ENCODE data around the gene MKLN1. TPM values are rescaled to one million over a fixed set of nuclear protein-coding genes. Genes with fewer than 3 reads are reported as not detected.

The MKLN1 gene
- polyA plus RNA-seq, 1 donor from 2014 or later = 15.9 TPM

DNA sequence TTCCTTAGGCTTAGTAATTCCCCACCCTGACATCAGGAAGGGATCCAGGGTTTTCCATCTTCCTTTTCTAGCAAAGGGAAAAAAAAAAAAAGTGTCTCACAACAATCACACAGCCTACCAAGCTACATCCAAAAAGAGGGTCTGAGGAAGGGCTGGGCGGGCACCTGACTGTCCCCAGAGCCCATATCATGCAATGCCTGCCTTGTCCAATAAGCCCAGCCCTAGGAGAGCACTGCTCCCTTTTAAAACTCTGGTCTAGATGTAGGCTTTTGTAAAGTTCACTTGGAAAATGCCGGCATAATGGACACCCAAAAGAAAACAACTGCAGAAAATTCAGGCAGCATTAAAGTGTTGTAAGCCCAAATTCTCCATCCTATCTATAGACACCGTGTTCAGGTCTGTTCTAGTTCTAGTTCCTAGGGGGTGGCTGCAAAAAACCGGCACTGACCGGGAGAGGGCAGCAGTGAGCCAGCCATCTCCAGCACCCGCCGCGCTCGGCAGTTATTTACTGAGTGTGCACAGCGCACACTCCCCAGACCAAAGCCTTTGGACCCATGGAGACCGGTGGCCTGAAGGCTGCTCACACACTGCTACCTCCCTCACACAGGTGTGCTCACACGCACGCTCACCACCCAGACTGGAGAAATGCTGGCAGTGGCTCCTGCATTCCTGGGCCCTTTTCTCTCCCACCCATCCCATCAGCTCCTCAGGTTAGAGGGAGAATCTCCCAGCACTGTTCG, 180.1 kb downstream of the MKLN1 start:
- Histone ChIP-seq H3K27ac (ENCODE audit: low read length) (no peak overlapping the region), H3K4me3 (ENCODE audit: low read length) (no peak overlapping the region), H2AFZ (ENCODE audit: low read depth, low read length) (no peak overlapping the region), H3K36me3 (ENCODE audit: insufficient read depth, low read length) (no peaks in the 10 kb centered on the region), H3K4me2 (ENCODE audit: low read length) (no peak overlapping the region), H3F3A (ENCODE audit: insufficient read depth, low read length, poor library complexity, severe bottlenecking) (no peaks in the 10 kb centered on the region), H3K27me3 (ENCODE audit: insufficient read depth, low read depth, low read length) (no peaks in the 10 kb centered on the region), H3K79me2 (replicated peaks; ENCODE audit: insufficient read depth, low read length) (no peaks in the 10 kb centered on the region), H3K9me2 (ENCODE audit: insufficient read depth, low read length) (no peaks in the 10 kb centered on the region), H4K20me1 (ENCODE audit: insufficient read depth) (no peaks in the 10 kb centered on the region), H3K9me3 (ENCODE audit: low read length) (no peaks in the 10 kb centered on the region), H3K9ac (ENCODE audit: low read length) (no peak overlapping the region)
- peak; percentile 54 for TF ChIP-seq SMC3 (conservative IDR thresholded peaks at IDR 0.05; ENCODE audit: poor library complexity)
- peak; percentile 61 for TF ChIP-seq RAD21 (conservative IDR thresholded peaks at IDR 0.05)
- no peak for TF ChIP-seq TAF1 (IDR thresholded peaks at IDR 0.05; ENCODE audit: low read depth)
- TF ChIP-seq POLR2AphosphoS5 (IDR thresholded peaks at IDR 0.05) = no peak
- no peak for TF ChIP-seq EZH2 (IDR thresholded peaks at IDR 0.05; ENCODE audit: borderline replicate concordance, insufficient read depth, low read length, poor library complexity, severe bottlenecking)
- no peak for TF ChIP-seq REST (IDR thresholded peaks at IDR 0.05; ENCODE audit: borderline replicate concordance)
- TF ChIP-seq, protein P1, sequence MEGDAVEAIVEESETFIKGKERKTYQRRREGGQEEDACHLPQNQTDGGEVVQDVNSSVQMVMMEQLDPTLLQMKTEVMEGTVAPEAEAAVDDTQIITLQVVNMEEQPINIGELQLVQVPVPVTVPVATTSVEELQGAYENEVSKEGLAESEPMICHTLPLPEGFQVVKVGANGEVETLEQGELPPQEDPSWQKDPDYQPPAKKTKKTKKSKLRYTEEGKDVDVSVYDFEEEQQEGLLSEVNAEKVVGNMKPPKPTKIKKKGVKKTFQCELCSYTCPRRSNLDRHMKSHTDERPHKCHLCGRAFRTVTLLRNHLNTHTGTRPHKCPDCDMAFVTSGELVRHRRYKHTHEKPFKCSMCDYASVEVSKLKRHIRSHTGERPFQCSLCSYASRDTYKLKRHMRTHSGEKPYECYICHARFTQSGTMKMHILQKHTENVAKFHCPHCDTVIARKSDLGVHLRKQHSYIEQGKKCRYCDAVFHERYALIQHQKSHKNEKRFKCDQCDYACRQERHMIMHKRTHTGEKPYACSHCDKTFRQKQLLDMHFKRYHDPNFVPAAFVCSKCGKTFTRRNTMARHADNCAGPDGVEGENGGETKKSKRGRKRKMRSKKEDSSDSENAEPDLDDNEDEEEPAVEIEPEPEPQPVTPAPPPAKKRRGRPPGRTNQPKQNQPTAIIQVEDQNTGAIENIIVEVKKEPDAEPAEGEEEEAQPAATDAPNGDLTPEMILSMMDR (IDR thresholded peaks at IDR 0.05; ENCODE audit: poor library complexity, severe bottlenecking) = peak; percentile 64

DNA sequence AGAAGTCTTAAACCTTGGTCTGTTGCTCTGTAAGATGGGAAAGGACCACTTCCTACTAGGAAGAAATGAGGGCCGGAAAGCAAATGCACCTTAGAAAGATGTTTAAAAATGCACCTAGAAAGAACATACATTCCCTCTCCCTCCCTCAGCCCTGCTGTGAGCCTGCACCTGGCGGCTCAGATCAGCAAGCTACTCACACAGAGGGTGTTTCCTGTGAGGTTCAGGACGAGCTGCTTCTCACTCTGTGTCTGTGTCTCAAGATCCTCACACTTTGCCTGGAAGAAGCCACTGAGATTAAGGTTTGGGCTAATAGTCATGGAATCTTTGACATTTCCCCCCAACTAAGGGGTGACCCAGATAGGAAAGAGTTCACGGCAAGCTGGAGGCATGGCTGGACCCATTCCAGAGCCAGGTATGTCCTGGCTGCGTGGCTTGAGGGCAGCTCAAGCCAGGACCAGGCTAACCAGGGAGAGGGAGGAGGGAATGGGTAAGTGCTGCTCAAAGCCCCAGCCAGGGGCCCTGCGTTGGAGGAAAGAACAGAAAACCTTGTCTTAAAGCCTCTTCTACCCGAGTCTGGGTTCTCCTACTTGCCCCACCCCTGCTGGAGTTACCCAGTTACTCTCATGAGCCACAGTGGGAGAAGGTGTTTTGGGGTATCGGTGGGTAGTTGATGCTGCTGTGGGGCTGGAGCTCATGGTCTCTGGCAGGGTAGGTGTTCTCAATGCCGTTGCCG, 181.2 kb downstream of the MKLN1 start:
- Histone ChIP-seq H3K9me2 (ENCODE audit: insufficient read depth, low read length) (no peaks in the 10 kb centered on the region), H3K79me2 (replicated peaks; ENCODE audit: insufficient read depth, low read length) (no peaks in the 10 kb centered on the region), H3K4me2 (ENCODE audit: low read length) (no peak overlapping the region), H3K9me3 (ENCODE audit: low read length) (no peaks in the 10 kb centered on the region), H3K27ac (ENCODE audit: low read length) (no peak overlapping the region), H3K27me3 (ENCODE audit: insufficient read depth, low read depth, low read length) (no peaks in the 10 kb centered on the region), H3K4me3 (ENCODE audit: low read length) (no peak overlapping the region), H3F3A (ENCODE audit: insufficient read depth, low read length, poor library complexity, severe bottlenecking) (no peaks in the 10 kb centered on the region), H4K20me1 (ENCODE audit: insufficient read depth) (no peaks in the 10 kb centered on the region), H3K36me3 (ENCODE audit: insufficient read depth, low read length) (no peaks in the 10 kb centered on the region), H3K9ac (ENCODE audit: low read length) (no peak overlapping the region), H2AFZ (ENCODE audit: low read depth, low read length) (no peak overlapping the region)
- TF ChIP-seq TAF1 (IDR thresholded peaks at IDR 0.05; ENCODE audit: low read depth) (no peak), REST (IDR thresholded peaks at IDR 0.05; ENCODE audit: borderline replicate concordance) (no peak), EZH2 (IDR thresholded peaks at IDR 0.05; ENCODE audit: borderline replicate concordance, insufficient read depth, low read length, poor library complexity, severe bottlenecking) (no peak)
